Activated CD8-positive, alpha-beta memory T cell treated with anti-CD3 and anti-CD28 coated beads, Interleukin-2, amount 50 U/mL, for 4 hours (primary cell): ENCODE data around the gene NCOR1.
"Not testable (repeated sequence)": the region's sequence is repeated elsewhere in the genome, so short reads cannot be mapped to it uniquely, and the experiment has no call there.

Source experiments
- DNase-seq: peaks from one replicate; pipeline ENCODE4 v3.0.0-alpha.2; 2020

Gene NCOR1

DNA sequence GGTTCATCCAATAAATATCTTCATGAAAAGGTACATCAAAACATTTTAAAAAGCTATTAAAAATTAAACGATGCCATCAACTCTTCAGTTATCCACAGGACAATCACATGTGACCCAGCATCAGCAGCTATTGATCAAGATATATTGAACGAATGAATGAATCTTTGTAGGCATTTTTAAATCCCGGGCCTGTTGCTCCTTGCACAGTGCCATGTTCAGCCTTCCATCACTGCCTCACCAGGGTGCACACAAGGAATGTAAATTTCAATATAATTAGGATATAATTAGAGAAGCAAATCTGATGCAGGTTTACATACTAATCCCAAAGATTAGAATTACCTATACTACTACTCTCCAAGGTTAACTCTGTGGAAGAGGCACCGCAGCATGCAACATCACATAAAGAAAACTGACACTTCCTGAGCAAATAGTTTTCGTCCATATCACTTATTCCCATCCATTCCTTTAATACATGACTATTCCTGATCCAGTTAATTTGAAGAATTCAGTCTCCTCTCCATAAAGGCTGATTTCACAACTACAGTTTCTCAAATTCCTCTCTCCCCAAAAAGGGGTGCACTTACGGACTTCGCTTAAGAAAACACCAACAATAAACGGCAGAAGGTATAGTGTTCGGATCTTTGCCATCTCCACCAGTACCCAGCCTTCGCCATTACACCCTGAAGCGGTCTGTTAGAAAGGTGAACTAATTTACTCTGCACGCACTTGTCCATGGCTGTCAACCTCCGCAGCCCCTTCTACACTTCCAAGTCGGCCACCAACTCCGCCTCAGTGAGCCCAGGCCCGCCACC, 938 bp downstream of the NCOR1 start:
- DNase-seq: no peak

- no peak for DNase-seq
These were observed 2.5 kb downstream of the NCOR1 start for GRCh38 chr17:16212793-16213192.

DNA sequence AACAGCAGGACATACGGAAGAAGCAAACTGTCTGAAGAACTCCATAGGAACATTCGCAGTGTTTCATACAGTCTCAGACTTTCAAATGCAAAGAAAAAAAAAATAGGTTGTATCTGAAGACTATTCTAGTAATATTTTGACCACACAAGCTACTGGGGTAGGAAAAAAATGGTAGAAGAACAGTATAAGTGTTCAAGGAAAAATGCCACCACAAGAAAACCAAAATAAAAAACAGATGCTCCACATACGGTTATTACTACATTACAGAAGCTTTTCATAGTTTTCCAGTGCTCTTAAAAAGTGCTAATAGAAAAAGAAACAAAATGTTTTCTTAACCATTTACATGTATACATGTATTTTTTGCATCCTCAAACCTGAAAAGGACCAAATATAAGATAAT, 3.7 kb downstream of the NCOR1 start:
- no peak for DNase-seq

GRCh38 chr17:16204763-16205162, 10.6 kb downstream of the NCOR1 start:
- DNase-seq: not testable (repeated sequence)

GRCh38 chr17:16202554-16203500, 12.5 kb downstream of the NCOR1 start:
- DNase-seq: not testable (repeated sequence)

DNA sequence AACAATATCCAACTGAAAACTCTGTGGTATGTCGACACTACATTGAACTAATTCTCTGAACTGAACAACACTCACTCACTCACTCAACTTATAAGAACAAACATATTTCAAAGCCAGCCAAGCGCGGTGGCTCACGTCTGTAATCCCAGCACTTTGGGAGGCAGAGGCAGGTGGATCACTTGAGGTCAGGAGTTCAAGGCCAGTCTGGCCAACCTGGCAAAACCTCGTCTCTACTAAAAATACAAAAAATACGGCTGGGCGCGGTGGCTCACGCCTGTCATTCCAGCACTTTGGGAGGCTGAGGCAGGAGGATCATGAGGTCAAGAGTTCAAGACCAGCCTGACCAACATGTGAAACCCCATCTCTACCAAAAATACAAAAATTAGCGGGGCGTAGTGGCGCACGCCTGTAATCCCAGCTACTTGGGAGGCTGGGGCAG, 13.6 kb downstream of the NCOR1 start:
- DNase-seq: not testable (repeated sequence)

DNA sequence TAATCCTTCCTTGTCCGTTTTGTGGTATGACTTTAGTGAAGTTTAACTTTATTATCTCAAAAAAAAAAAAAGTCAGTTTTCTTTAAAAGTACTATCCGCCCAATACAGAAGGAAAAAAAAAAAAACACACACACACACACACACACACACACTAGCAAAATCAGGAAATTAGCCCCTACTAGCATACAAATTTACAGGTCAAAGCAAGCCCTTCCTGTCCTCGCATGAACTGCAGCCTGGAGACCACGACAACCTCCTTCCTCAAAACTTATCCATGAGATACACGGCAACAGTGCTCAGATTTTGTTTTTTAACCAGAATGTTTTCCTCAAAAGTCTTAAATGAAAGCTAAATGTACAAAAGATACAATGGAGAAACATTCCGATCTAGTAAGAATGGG, 16.2 kb downstream of the NCOR1 start:
- no peak for DNase-seq

- no peak for DNase-seq
These were observed 18.1 kb downstream of the NCOR1 start for GRCh38 chr17:16197276-16197675.

- not testable (repeated sequence) for DNase-seq
These were observed 21.0 kb downstream of the NCOR1 start for GRCh38 chr17:16194307-16194835.

- no peak for DNase-seq
These were observed 23.7 kb downstream of the NCOR1 start for GRCh38 chr17:16191604-16192003.

DNA sequence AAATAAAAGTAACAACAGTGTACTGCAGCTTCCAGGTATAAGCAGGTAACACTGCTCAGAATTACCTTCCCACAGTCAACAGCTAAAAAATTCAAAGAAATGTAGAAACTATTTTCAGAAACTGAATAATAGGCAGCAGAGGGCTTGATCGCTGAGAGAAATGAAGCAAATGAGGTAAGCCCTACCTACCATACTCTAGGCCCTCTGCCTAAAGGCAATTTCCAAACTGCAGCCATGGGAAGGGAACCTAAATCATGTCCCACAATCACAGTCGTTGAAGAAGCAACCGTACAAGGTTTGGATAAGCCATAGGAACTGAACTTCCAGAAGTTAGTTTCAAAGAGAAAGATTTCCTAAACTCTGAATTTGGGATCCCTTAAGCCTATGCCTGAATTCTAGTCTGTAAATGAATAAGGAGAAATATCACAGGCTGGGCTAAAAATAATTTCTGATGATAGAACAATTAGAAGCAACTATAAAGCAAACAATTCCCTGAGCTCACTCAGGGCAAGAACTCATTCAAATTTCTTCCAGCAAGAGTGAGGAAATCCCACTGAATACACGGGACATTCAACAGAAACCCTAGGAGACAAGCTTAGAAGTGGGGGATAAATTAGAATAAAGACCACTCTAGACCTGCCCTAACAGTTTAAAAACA, 24.5 kb downstream of the NCOR1 start:
- DNase-seq: no peak

DNA sequence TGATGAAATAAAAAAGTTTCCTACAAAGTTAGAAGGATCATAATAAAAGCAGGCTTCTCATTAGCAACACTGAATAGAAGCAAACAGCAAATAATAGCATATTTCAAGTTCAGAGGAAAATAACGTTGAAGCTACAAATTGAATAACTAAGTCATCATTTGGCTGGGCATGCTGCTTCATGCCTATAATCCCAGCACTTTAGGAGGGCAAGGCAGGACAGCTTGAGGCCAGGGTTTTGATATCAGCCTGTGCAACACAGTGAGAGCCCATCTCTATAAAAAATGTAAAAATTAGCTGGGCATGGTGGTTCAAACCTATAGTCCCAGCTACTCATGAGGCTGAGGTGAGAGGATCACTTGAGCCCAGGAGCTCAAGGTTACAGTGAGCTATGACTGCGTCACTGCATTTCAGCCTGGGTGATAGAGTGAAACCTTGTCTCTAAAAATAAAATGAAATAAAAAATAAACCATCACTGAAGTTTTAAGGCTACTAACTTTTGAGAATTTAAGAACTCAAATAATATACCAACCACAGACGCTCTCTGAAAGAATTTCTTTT, 25.5 kb downstream of the NCOR1 start:
- DNase-seq: no peak

- DNase-seq: no peak
These were observed 27.7 kb downstream of the NCOR1 start for GRCh38 chr17:16187642-16188041.

- DNase-seq: no peak
These were observed 33.8 kb downstream of the NCOR1 start for GRCh38 chr17:16181581-16181980.

GRCh38 chr17:16178836-16179235, 36.5 kb downstream of the NCOR1 start:
- no peak for DNase-seq

GRCh38 chr17:16171613-16172012, 43.7 kb downstream of the NCOR1 start:
- no peak for DNase-seq

GRCh38 chr17:16166766-16167165, 48.6 kb downstream of the NCOR1 start:
- not testable (repeated sequence) for DNase-seq

DNA sequence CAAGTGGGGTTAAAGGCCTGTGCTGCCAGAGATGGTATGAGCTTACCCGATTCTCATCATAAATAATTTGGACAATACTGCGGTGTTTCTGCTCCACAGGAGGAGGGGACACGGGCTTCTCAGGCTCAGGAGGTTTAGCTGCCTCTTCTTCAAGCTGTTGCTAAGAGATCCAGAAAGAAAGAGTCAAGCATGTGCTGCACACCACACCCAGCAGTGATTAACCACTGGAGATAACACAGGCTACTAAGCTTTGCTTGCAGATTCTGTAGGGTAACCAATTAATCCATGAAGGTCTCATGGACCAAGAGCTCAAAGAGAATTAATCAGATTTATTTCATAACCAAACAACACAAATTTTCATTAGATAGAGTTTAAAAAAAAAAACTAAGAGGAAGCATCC, 56.6 kb downstream of the NCOR1 start:
- no peak for DNase-seq

GRCh38 chr17:16155536-16155935, 59.8 kb downstream of the NCOR1 start:
- DNase-seq: no peak

- not testable (repeated sequence) for DNase-seq
These were observed 63.0 kb downstream of the NCOR1 start for GRCh38 chr17:16152326-16152725.

- no peak for DNase-seq
These were observed 65.0 kb downstream of the NCOR1 start for GRCh38 chr17:16150251-16150856.

DNA sequence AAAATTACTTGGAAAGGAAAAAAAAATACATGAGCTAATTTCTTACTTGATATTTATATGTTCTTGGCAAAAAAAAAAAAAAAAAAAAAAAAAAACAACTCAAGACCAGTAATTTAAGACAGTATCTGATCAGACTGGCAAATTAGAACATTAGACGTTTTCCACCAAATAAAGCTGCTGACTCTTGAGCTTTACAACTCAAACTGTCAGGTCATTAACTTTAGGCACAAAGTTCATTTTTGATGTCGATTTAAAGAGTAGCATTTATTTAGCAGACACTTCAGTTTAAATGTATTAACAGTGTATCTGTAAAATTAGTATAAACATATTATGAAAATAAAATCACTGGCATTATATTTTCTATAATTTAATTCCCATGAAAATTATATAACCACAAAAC, 66.7 kb downstream of the NCOR1 start:
- no peak for DNase-seq
